H1 (cell line): ENCODE measurements around the gene NR2C2. TPM values are rescaled to one million over a fixed set of nuclear protein-coding genes. Genes with fewer than 3 reads are reported as not detected.

ENCODE experiments used
- CTCF ChIA-PET: fragments of 300-600 bp; sonication (Branson Sonifier 250); formaldehyde crosslinking; loops from one replicate; lab custom pipeline; 2021; ENCODE audit not compliant: partially characterized antibody; lab: Charles Lee
- POLR2A ChIA-PET: fragments of 300-600 bp; sonication (Branson Sonifier 250); formaldehyde crosslinking; loops from one replicate; lab custom pipeline; 2021; ENCODE audit warnings: inconsistent platforms; ENCODE audit not compliant: partially characterized antibody; lab: Charles Lee
- DNase-seq, 2 experiments: peaks; one replicate each; pipeline versions ENCODE4 v3.0.0 to v3.0.0-alpha.2; 2010 to 2022; ENCODE audit warnings: low spot score in 2 of 2, low read depth in 1 of 2, mixed read lengths in 1 of 2
- FAIRE-seq: peaks from 2 replicates; lab custom pipeline; 2011; peaks lifted over from hg19 to GRCh38; lab: Jason Lieb, UNC
- H2AFZ ChIP-seq: 2 replicates; pipeline ENCODE4 v1.8.1; 2012; ENCODE audit warnings: low read length, inconsistent platforms
- H2AK5ac ChIP-seq: 2 replicates; pipeline ENCODE4 v1.6.1; 2013; ENCODE audit warnings: low read depth, low read length
- H2BK120ac ChIP-seq: replicated peaks from 2 replicates; pipeline ENCODE3; 2013; ENCODE audit warnings: low read depth, low read length, inconsistent platforms
- H2BK12ac ChIP-seq: 2 replicates; pipeline ENCODE4 v1.6.1; 2013; ENCODE audit warnings: low read depth, low read length
- H2BK15ac ChIP-seq: 2 replicates; pipeline ENCODE4 v1.6.1; 2013; ENCODE audit warnings: low read length
- H2BK20ac ChIP-seq: 2 replicates; pipeline ENCODE4 v1.6.1; 2013; ENCODE audit warnings: low read length
- H2BK5ac ChIP-seq: 2 replicates; pipeline ENCODE4 v1.6.1; 2013; ENCODE audit warnings: low read depth, low read length
- H3K14ac ChIP-seq: 2 replicates; pipeline ENCODE4 v1.6.1; 2013; ENCODE audit warnings: inconsistent platforms; ENCODE audit not compliant: insufficient read length
- H3K18ac ChIP-seq: 2 replicates; pipeline ENCODE4 v1.6.1; 2013; ENCODE audit warnings: low read length; ENCODE audit errors: extremely low read depth
- H3K23ac ChIP-seq: 2 replicates; pipeline ENCODE4 v1.6.1; 2013; ENCODE audit warnings: inconsistent platforms; ENCODE audit not compliant: insufficient read length
- H3K23me2 ChIP-seq: 2 replicates; pipeline ENCODE4 v1.6.1; 2013; ENCODE audit warnings: low read depth, low read length
- H3K27ac ChIP-seq: 2 replicates; pipeline ENCODE4 v1.6.1; 2011; ENCODE audit warnings: low read depth, low read length, inconsistent platforms
- H3K27me3 ChIP-seq, 4 experiments: replicated peaks in 1 of 4; 1 replicate in 1 of 4; 2 replicates in 3 of 4; pipeline versions ENCODE4 v1.6.1 to v1.8.1; 2011 to 2013; ENCODE audit warnings: low read length in 3 of 4, mild to moderate bottlenecking in 3 of 4, inconsistent platforms in 2 of 4, mixed read lengths in 2 of 4, moderate library complexity in 1 of 4; ENCODE audit not compliant: control insufficient read depth in 3 of 4, insufficient read depth in 3 of 4; ENCODE audit errors: extremely low read depth in 1 of 4
- H3K36me3 ChIP-seq, 4 experiments: 2 replicates each; pipeline versions ENCODE4 v1.6.1 to v1.8.1; 2011 to 2013; ENCODE audit warnings: mild to moderate bottlenecking in 4 of 4, low read length in 3 of 4, moderate library complexity in 2 of 4, control low read depth in 1 of 4, inconsistent platforms in 1 of 4; ENCODE audit not compliant: insufficient read depth in 4 of 4, control insufficient read depth in 2 of 4
- H3K4ac ChIP-seq: replicated peaks from 2 replicates; pipeline ENCODE3; 2013; ENCODE audit warnings: low read length, low read depth, mixed read lengths, inconsistent platforms; ENCODE audit not compliant: insufficient read length
- H3K4me1 ChIP-seq, 4 experiments: replicated peaks in 1 of 4; 1 replicate in 1 of 4; 2 replicates in 3 of 4; pipeline versions ENCODE4 v1.6.1 to v1.8.1; 2011 to 2013; ENCODE audit warnings: low read length in 3 of 4, inconsistent platforms in 2 of 4, mixed read lengths in 1 of 4; ENCODE audit not compliant: insufficient read depth in 4 of 4, control insufficient read depth in 3 of 4
- H3K4me2 ChIP-seq, 2 experiments: 2 replicates each; pipeline versions ENCODE4 v1.6.1 to v1.8.1; 2011 to 2013; ENCODE audit warnings: low read depth in 2 of 2, low read length in 2 of 2, control low read depth in 1 of 2, inconsistent platforms in 1 of 2, mild to moderate bottlenecking in 1 of 2; ENCODE audit not compliant: insufficient read depth in 1 of 2
- H3K4me3 ChIP-seq, 4 experiments: fragments of 200-600, 300-600 bp in 1 of 4; sonication (generic), shearing (Covaris generic), sonication (Bioruptor Twin) in 1 of 4; 2 replicates each; pipeline versions ENCODE4 v1.5.1 to v1.8.1; 2011 to 2016; ENCODE audit warnings: low read length in 4 of 4, low read depth in 3 of 4, control low read depth in 2 of 4, inconsistent platforms in 2 of 4, mild to moderate bottlenecking in 2 of 4, mixed read lengths in 1 of 4, moderate library complexity in 1 of 4; ENCODE audit not compliant: insufficient read depth in 2 of 4; ENCODE audit errors: extremely low read depth in 1 of 4
- H3K56ac ChIP-seq: replicated peaks from 2 replicates; pipeline ENCODE3; 2013; ENCODE audit warnings: low read depth, mild to moderate bottlenecking, mixed read lengths, low read length, inconsistent platforms; ENCODE audit not compliant: insufficient read length
- H3K79me1 ChIP-seq: 2 replicates; pipeline ENCODE4 v1.6.1; 2013; ENCODE audit warnings: low read depth, low read length, control low read depth
- H3K79me2 ChIP-seq, 2 experiments: 2 replicates each; pipeline versions ENCODE4 v1.6.1 to v1.8.1; 2012 to 2013; ENCODE audit warnings: low read length in 2 of 2, mild to moderate bottlenecking in 2 of 2, inconsistent platforms in 1 of 2; ENCODE audit not compliant: insufficient read depth in 2 of 2, control insufficient read depth in 1 of 2
- H3K9ac ChIP-seq, 4 experiments: replicated peaks in 1 of 4; 1 replicate in 1 of 4; 2 replicates in 3 of 4; pipeline versions ENCODE4 v1.6.1 to v1.8.1; 2011 to 2013; ENCODE audit warnings: low read depth in 3 of 4, low read length in 3 of 4, control low read depth in 2 of 4, mild to moderate bottlenecking in 2 of 4, moderate library complexity in 2 of 4, inconsistent platforms in 1 of 4; ENCODE audit errors: extremely low read depth in 1 of 4
- H3K9me3 ChIP-seq, 2 experiments: 2 replicates each; pipeline versions ENCODE4 v1.6.1 to v1.8.1; 2012 to 2013; ENCODE audit warnings: mild to moderate bottlenecking in 2 of 2, moderate library complexity in 2 of 2, control low read depth in 1 of 2, inconsistent platforms in 1 of 2, low read depth in 1 of 2, low read length in 1 of 2, mixed read lengths in 1 of 2; ENCODE audit not compliant: insufficient read depth in 2 of 2
- H4K20me1 ChIP-seq, 2 experiments: replicated peaks in 1 of 2; 2 replicates each; pipeline versions ENCODE3 to v1.8.1; 2011 to 2013; ENCODE audit warnings: inconsistent platforms in 2 of 2, low read length in 2 of 2, mild to moderate bottlenecking in 1 of 2; ENCODE audit not compliant: insufficient read depth in 2 of 2, control insufficient read depth in 1 of 2
- H4K5ac ChIP-seq: 2 replicates; pipeline ENCODE4 v1.6.1; 2013; ENCODE audit warnings: low read length, low read depth, mixed read lengths, inconsistent platforms; ENCODE audit not compliant: insufficient read length
- H4K8ac ChIP-seq: 2 replicates; pipeline ENCODE4 v1.8.0; 2013; ENCODE audit warnings: mild to moderate bottlenecking, moderate library complexity, low read length, inconsistent platforms; ENCODE audit not compliant: insufficient read depth; ENCODE audit errors: extremely low read depth
- H4K91ac ChIP-seq: replicated peaks from 2 replicates; pipeline ENCODE3; 2013; ENCODE audit warnings: low read length, mixed read lengths, inconsistent platforms; ENCODE audit not compliant: insufficient read length
- ATF3 ChIP-seq: IDR thresholded peaks from 2 replicates; pipeline ENCODE4 v1.6.1; 2011; ENCODE audit warnings: low read depth, mild to moderate bottlenecking, low read length; ENCODE audit not compliant: insufficient read depth
- BCL11A ChIP-seq, 2 experiments: IDR thresholded peaks; one replicate each; pipeline ENCODE4 v1.6.1; 2011; ENCODE audit warnings: low read depth in 2 of 2, low read length in 2 of 2, mild to moderate bottlenecking in 2 of 2
- BRCA1 ChIP-seq: IDR thresholded peaks from 2 replicates; pipeline ENCODE4 v1.6.1; 2012; ENCODE audit warnings: low read depth, low read length, improper control_type of control experiment
- CREB1 ChIP-seq: IDR thresholded peaks from 2 replicates; pipeline ENCODE4 v1.6.1; 2012; ENCODE audit warnings: inconsistent platforms
- E2F6 ChIP-seq: IDR thresholded peaks from 2 replicates; pipeline ENCODE4 v1.6.1; 2012; ENCODE audit warnings: inconsistent platforms
- FOSL1 ChIP-seq: IDR thresholded peaks from 2 replicates; pipeline ENCODE4 v1.6.1; 2011; ENCODE audit warnings: mild to moderate bottlenecking, low read depth, low read length, moderate library complexity; ENCODE audit not compliant: insufficient read depth
- JUN ChIP-seq: IDR thresholded peaks from 2 replicates; pipeline ENCODE4 v1.6.1; 2011; ENCODE audit warnings: low read depth, mild to moderate bottlenecking, improper control_type of control experiment, low read length
- MAFK ChIP-seq: IDR thresholded peaks from 2 replicates; pipeline ENCODE4 v1.6.1; 2012; ENCODE audit warnings: low read depth, mild to moderate bottlenecking, improper control_type of control experiment, low read length
- POU5F1 ChIP-seq: IDR thresholded peaks from 2 replicates; pipeline ENCODE4 v1.6.1; 2011; ENCODE audit warnings: low read depth, mild to moderate bottlenecking, low read length, moderate library complexity
- SIX5 ChIP-seq: IDR thresholded peaks from 2 replicates; pipeline ENCODE4 v1.6.1; 2011; ENCODE audit warnings: mild to moderate bottlenecking, low read depth, low read length
- SP2 ChIP-seq: IDR thresholded peaks from 2 replicates; pipeline ENCODE4 v1.6.1; 2012; ENCODE audit warnings: mild to moderate bottlenecking, low read length, inconsistent platforms
- SP4 ChIP-seq: IDR thresholded peaks from 2 replicates; pipeline ENCODE4 v1.6.1; 2012; ENCODE audit warnings: low read length, inconsistent platforms
- TCF12 ChIP-seq: IDR thresholded peaks from 2 replicates; pipeline ENCODE4 v1.6.1; 2011; ENCODE audit warnings: low read depth, mild to moderate bottlenecking, low read length
- TEAD4 ChIP-seq: IDR thresholded peaks from 2 replicates; pipeline ENCODE4 v1.6.1; 2012; ENCODE audit warnings: low read depth, low read length, inconsistent platforms, mixed read lengths
- YY1 ChIP-seq: IDR thresholded peaks from 2 replicates; pipeline ENCODE4 v1.6.1; 2011; ENCODE audit warnings: low read depth, mild to moderate bottlenecking, low read length
- WGBS, 2 experiments: shearing (Covaris generic) in 1 of 2; methylation state at CpG; one replicate each; pipeline versions ENCODE4 v1.1.6 to v1.1.7; 2013 to 2015; ENCODE audit warnings: low lambda C conversion rate in 2 of 2, mixed read lengths in 2 of 2, inconsistent platforms in 1 of 2, low coverage in 1 of 2, missing lambda C conversion rate in 1 of 2; ENCODE audit not compliant: insufficient replicate concordance in 2 of 2, insufficient coverage in 1 of 2, insufficient read length in 1 of 2; ENCODE audit errors: extremely low coverage in 1 of 2, missing lambda C conversion rate in 1 of 2; 5-methylcytosine and 5-hydroxymethylcytosine counted together
- polyA plus RNA-seq, 7 experiments: library from polyadenylated mRNA; depleted of rRNA in 3 of 7; stranded (reverse) in 5 of 7; unstranded in 2 of 7; fragments of >200 nt in 5 of 7; fragments of 200-250 nt in 2 of 7; gene quantifications; 1 replicate in 5 of 7; 2 replicates in 1 of 7; 4 replicates in 1 of 7; pipeline versions ENCODE4 v1.2.1 to v1.2.3, GENCODE V29; 2011 to 2013; ENCODE audit warnings: missing spikeins in 2 of 7, mixed read lengths in 2 of 7
- total RNA-seq: library from RNA; stranded (reverse); fragmentation: NEBNext Ultra II Directional; extraction: Animal tissue kit (Norgen Biotek cat#: 25700); gene quantifications from 2 replicates; pipeline ENCODE4 v1.2.1, GENCODE V29; 2021

NR2C2 gene
- total and polyA plus RNA-seq, 2 of the 8 experiments (the other 6 are each of a cell fraction or from before 2014, with no cell fraction given), result 16.6 to 44.4 TPM

GRCh38 chr3:14923476-14923875 is 23.9 kb upstream of the NR2C2 start:
- POLR2A ChIA-PET, result interaction anchor here (1.0 kb wide), 1 partner anchor 250 kb away, joined by 3 read pairs; no protein-coding TSS in a partner anchor
- H2BK12ac ChIP-seq, result no peak overlapping the region
- TF ChIP-seq YY1 (no peak), BRCA1 (no peak), SP2 (no peak), SP4 (no peak), CREB1 (no peak), E2F6 (no peak), POU5F1 (no peak), BCL11A (IDR thresholded peaks at IDR 0.05; ENCODE audit: low read depth in 2 of 2, low read length in 2 of 2) (no peak), TEAD4 (no peak), ATF3 (no peak), FOSL1 (no peak), MAFK (no peak), TCF12 (no peak), JUN (no peak), SIX5 (no peak)

More at GRCh38 chr3:14923476-14923875, 23.9 kb upstream of the NR2C2 start:
- no peak overlapping the region for H3K4me3 ChIP-seq
- peaks cover 0 to 9% (median 1%) of the 10 kb centered on the region in 4 experiments; a peak in 4 of 7 replicates for H3K4me1 ChIP-seq
- no peak overlapping the region for H4K8ac ChIP-seq
- H4K5ac ChIP-seq, result no peak overlapping the region
- no peak overlapping the region for H3K27ac ChIP-seq
- H2BK15ac ChIP-seq, result no peak overlapping the region
- no peak overlapping the region for H3K4ac ChIP-seq
- H3K27me3 ChIP-seq, result no peaks in the 10 kb centered on the region
- H3K56ac ChIP-seq, result no peak overlapping the region
- no peaks in the 10 kb centered on the region for H3K79me2 ChIP-seq
- H2BK20ac ChIP-seq, result no peak overlapping the region
- no peak overlapping the region for H3K23ac ChIP-seq
- DNase-seq, result no peak
- no peaks in the 10 kb centered on the region for H3K36me3 ChIP-seq
- H4K20me1 ChIP-seq, result peaks cover 0 to 2% of the 10 kb centered on the region in 2 experiments
- no peak overlapping the region for H2AFZ ChIP-seq
- no peak overlapping the region for H2AK5ac ChIP-seq
- H3K23me2 ChIP-seq, result no peaks in the 10 kb centered on the region
- CTCF ChIA-PET, result interaction anchor here (0.5 to 21.0 kb wide), 18 partner anchors 12 to 254 kb away, joined by 3 to 337 read pairs (median 6); partner anchors contain the start of gene C3orf20
- no peak for FAIRE-seq
- no peak overlapping the region for H2BK120ac ChIP-seq
- no peaks in the 10 kb centered on the region for H3K79me1 ChIP-seq
- no peak overlapping the region for H2BK5ac ChIP-seq
- WGBS, 2 experiments, result 90% methylated on average over 6 of the region's 6 CpGs; no CpG with 5 or more reads in 1 of the 2 experiments
- H4K91ac ChIP-seq, result no peak overlapping the region
- H3K18ac ChIP-seq, result no peak overlapping the region
- 0 out of 4 replicates have a peak overlapping the region, but pooled peaks of 1 of the 2 experiments have one; percentile 17 for H3K4me2 ChIP-seq
- H3K9me3 ChIP-seq, result no peaks in the 10 kb centered on the region
- no peak overlapping the region for H3K9ac ChIP-seq
- H3K14ac ChIP-seq, result no peak overlapping the region
